ENCODE data around the gene CYP4V2.

CYP4V2 gene

GRCh38 chr4:186258216-186258811 is 66.9 kb downstream of the CYP4V2 start:
- Histone ChIP-seq H3K36me3 (ENCODE audit: control insufficient read depth, low read depth, low read length) (peaks cover 11% of the 10 kb centered on the region), H3K4me1 (ENCODE audit: control insufficient read depth, low read depth, low read length) (peaks cover 4% of the 10 kb centered on the region), H3K27ac (ENCODE audit: low read length) (no peak overlapping the region), H3K4me3 (ENCODE audit: low read length) (no peak overlapping the region), H3K9ac (ENCODE audit: low read length) (no peak overlapping the region), H3K27me3 (ENCODE audit: control insufficient read depth, insufficient read depth, low read length) (no peaks in the 10 kb centered on the region), H3K9me3 (ENCODE audit: control insufficient read depth, low read depth, low read length) (no peaks in the 10 kb centered on the region)

GRCh38 chr4:186260117-186260503 is 68.7 kb downstream of the CYP4V2 start:
- Histone ChIP-seq H3K27ac (ENCODE audit: low read length) (no peak overlapping the region), H3K9ac (ENCODE audit: low read length) (no peak overlapping the region), H3K9me3 (ENCODE audit: control insufficient read depth, low read depth, low read length) (no peaks in the 10 kb centered on the region), H3K36me3 (ENCODE audit: control insufficient read depth, low read depth, low read length) (peaks cover 11% of the 10 kb centered on the region), H3K27me3 (ENCODE audit: control insufficient read depth, insufficient read depth, low read length) (no peaks in the 10 kb centered on the region), H3K4me3 (ENCODE audit: low read length) (no peak overlapping the region), H3K4me1 (ENCODE audit: control insufficient read depth, low read depth, low read length) (peaks cover 11% of the 10 kb centered on the region)

Data from iPS-18a (cell line).